Hematopoietic multipotent progenitor cell (in vitro differentiated cells): ENCODE measurements around the gene KIF6. TPM values are rescaled to one million over a fixed set of nuclear protein-coding genes. Genes with fewer than 3 reads are reported as not detected.
"Not testable (repeated sequence)": the region's sequence is repeated elsewhere in the genome, so short reads cannot be mapped to it uniquely, and the experiment has no call there.

ENCODE experiments used
- DNase-seq, 3 donors: peaks; one replicate each; pipeline ENCODE4 v3.0.0-alpha.2; 2011 to 2015; ENCODE audit warnings: low read depth in 2 of 3, low spot score in 2 of 3
- total RNA-seq: library from RNA; depleted of rRNA; stranded (reverse); fragments of >200 nt; gene quantifications from one replicate; pipeline ENCODE4 v1.2.3, GENCODE V29; 2012

The KIF6 gene
- total RNA-seq, 1 donor: under 0.01 TPM

GRCh38 chr6:39714802-39715201 lies 10.4 kb downstream of the KIF6 start:
- no peak for DNase-seq

GRCh38 chr6:39707962-39708683 lies 17.1 kb downstream of the KIF6 start:
- no peak for DNase-seq

DNA sequence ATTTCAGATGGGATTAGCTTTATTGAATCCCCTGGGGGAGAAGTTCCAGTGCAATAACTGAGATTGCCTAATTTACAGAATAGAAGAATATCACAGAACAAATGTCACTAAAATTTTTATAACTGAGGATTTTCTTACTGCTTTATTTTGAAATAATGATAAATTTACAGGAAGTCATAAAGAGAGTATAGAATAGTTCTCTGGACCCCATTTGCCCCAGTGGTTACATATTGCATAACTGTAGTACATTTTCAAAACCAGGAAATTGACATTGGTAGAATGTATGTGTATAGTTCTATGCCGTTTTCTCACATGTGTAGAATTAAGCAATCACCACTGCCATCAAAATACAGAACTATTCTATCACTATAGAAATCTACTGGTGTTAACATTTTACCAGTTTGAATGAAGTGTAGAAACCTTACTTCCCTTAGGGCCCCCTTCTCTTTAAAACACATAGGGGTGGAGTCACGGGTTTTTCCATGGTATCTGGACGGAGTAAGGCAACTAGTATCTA lies 18.3 kb downstream of the KIF6 start:
- no peak for DNase-seq

DNA sequence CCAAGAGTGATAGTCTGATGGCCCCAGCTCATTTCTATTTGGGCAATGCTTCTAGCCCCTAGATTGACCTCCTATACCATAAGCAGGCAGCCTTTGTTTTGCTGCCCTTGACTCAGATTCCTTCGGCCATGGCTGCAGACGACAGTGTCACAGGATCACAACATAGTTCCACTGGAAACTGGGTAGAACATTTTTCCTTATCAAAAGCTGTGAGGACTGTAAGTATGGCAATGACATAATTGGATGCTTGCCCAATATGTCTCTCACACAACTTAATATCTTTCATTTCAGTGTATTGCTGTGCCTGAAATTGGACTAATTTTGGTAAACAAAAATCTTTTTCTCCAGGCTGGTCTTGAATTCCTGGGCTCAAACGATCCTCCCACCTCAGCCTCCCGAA lies 22.9 kb downstream of the KIF6 start:
- no peak for DNase-seq

GRCh38 chr6:39700362-39700761 lies 24.8 kb downstream of the KIF6 start:
- no peak for DNase-seq

GRCh38 chr6:39698789-39699188 lies 26.4 kb downstream of the KIF6 start:
- DNase-seq: no peak

GRCh38 chr6:39696986-39697788 lies 28.0 kb downstream of the KIF6 start:
- DNase-seq: no peak

DNA sequence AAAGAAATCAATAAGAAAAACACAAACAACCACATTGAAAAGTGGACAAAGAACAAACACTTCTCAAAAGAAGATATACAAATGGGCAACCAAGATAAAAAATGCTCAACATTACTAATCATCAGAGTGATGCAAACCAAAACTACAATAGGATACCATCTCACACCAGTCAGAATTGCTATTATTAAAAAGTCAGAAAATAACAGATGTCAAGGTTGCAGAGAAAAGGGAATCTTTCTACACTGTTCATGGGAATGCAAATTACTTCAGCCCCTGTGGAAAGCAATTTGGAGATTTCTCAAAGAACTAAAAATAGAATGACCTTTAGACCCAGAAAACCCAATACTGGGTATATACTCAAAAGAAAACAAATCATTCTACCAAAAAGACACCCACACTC lies 29.8 kb downstream of the KIF6 start:
- no peak for DNase-seq

- no peak for DNase-seq
These were observed 32.0 kb downstream of the KIF6 start for GRCh38 chr6:39693206-39693605.

DNA sequence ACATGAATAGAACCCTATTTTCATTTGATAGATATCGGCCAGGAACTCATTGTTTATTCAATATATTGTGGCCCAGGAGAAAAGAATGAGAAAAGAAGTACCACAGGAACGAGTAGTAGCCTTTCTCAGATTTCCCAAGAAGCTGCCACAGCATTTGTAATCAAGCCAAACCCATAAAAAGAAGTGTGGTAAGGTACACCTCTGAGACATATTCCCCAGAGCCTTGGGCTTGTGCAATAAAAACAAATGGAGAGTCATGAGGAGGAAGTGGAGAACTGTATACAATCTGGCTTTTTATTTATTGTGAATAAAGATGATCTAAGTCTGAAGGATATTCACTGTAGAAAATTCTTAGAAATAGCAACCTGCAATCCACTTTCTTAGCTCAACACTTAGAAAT lies 36.7 kb downstream of the KIF6 start:
- no peak for DNase-seq

GRCh38 chr6:39686976-39687375 lies 38.2 kb downstream of the KIF6 start:
- no peak for DNase-seq

- DNase-seq: no peak
These were observed 39.3 kb downstream of the KIF6 start for GRCh38 chr6:39685938-39686337.

- no peak for DNase-seq
These were observed 39.8 kb downstream of the KIF6 start for GRCh38 chr6:39685489-39685826.

GRCh38 chr6:39684790-39685488 lies 40.3 kb downstream of the KIF6 start:
- DNase-seq: no peak

DNA sequence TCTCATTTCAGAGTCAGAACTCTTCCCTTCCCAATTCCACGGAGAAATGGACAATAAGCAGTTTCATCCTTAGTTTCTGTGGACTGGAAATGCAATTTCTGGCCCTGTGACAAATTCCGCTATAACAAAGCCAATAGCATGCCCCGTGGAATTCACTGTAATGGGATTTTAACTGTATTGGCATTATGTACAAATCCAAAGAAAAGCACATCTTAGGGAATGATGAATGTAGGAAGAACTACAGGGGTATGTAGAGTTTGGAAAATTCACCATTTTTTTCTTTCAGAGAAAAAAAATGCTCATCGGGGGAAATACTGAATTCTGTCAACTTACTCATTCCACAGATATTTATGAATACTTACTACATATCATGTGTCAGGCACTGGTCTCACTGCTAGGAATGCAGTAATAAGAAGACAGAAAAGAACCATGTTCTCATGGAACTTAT lies 43.5 kb downstream of the KIF6 start:
- DNase-seq: no peak

DNA sequence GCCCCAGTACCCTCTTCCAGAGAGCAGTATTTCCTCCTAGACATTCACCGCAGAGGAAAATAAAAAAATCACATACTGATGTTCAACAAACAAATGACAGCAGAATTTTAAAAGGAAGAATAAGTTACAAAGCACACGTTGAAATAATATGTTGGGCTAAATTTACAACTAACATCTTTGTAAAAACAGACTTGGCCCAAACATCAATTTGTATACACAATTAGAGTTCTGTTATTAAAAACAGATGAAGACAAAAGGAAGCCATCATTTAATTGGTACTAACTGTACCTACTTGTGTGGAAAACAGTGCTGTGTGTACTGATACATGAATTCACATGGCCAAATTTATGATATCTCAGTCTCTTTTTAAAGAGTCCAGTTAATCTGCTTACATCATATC lies 46.3 kb downstream of the KIF6 start:
- no peak for DNase-seq

DNA sequence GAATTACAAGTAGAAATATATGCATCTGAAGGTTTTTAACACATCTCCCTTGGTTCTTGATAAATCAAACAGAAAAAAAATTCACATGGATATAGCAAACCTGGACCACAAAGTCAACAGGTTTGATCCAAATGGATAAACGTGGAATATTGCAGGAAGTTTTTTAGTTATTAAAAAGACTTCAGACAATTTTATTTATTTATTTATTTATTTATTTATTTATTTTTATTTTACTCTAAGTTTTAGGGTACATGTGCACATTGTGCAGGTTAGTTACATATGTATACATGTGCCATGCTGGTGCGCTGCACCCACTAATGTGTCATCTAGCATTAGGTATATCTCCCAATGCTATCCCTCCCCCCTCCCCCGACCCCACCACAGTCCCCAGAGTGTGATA lies 47.9 kb downstream of the KIF6 start:
- not testable (repeated sequence) for DNase-seq

GRCh38 chr6:39670519-39670918 lies 54.7 kb downstream of the KIF6 start:
- no peak for DNase-seq

DNA sequence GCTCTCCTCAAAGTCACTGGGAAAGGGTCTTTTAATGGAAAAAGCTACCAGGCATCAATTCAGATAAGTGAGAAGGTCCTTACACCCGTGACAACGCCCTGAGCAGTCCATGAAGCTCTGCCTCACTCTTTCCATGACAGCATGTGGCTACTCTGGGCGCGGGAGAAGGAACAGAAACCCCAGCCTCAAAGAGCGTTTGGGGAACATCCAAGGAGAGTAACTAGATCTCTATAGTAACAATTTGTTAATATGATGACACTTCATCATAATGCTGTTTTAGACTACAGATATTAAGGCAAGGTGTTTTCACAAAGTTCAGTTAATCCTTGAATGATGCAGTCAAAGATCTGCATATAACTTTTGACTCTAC lies 55.2 kb downstream of the KIF6 start:
- DNase-seq: no peak

DNA sequence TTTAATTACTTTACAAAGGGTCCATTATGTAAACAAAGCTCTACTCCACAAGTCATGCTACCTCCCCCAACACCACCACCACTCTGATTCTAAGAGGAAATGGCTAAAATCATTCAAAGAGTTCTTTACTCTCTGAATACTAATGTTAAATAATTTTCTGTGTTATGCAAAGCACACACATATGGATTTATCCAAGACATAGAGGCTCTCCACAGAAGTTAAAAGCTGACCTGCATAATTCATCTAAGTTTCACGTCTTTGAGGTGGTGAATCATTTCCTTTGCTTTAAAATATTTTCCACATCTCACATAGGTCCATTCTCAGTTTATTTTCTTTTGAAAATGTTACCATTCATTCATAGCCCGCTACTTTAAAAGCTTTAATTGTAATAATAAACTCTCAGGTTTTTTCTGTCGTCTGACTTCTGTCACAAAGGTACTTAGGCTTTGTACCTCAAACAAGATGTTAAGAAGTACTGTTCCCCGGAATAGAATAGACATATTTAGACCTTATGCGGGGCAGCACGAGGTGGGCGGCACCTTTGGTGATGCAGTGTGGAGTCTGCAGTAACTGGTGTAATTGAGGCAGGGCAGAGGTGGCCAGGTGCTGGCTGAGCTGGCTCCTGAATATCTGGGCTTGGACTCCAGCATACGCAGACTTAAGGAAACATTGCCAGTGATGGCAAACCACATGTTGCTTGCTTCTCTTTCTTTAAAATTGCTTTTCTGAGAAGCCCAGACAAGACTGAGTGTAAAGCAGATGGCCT lies 55.8 kb downstream of the KIF6 start:
- DNase-seq: no peak
